Psoas muscle (tissue), 8 donors: ENCODE data around the gene UBE2Z. TPM values are rescaled to one million over a fixed set of nuclear protein-coding genes. Genes with fewer than 3 reads are reported as not detected.
A peak's percentile ranks its signal among the peaks of the same experiment; 100 is the strongest.

Experiments used
- ATAC-seq, 4 donors: fragments of 200-7000 bp; cut with Tn5 transposase; one replicate each; pipeline ENCODE4 v1.9.1; 2020; ENCODE audit warnings: moderate library complexity in 3 of 4, mild to moderate bottlenecking in 2 of 4
- DNase-seq, 2 donors: peaks; one replicate each; pipeline ENCODE4 v3.0.0-alpha.2; 2020
- H3K27ac ChIP-seq: fragments of 200-600 bp; one replicate; pipeline ENCODE4 v1.8.0; 2022
- H3K27me3 ChIP-seq, 3 donors: fragments of 200-600 bp in 1 of 3; one replicate each; pipeline versions ENCODE4 v1.6.1 to v1.8.0; 2013 to 2022; ENCODE audit warnings: low read length in 2 of 3, mild to moderate bottlenecking in 2 of 3, moderate library complexity in 1 of 3; ENCODE audit not compliant: insufficient read depth in 3 of 3
- H3K36me3 ChIP-seq, 2 donors: fragments of 200-600 bp in 1 of 2; one replicate each; pipeline versions ENCODE4 v1.6.1 to v1.8.0; 2013 to 2022; ENCODE audit warnings: low read depth in 1 of 2, mild to moderate bottlenecking in 1 of 2, moderate library complexity in 1 of 2; ENCODE audit not compliant: insufficient read depth in 1 of 2
- H3K4me1 ChIP-seq: fragments of 200-600 bp; one replicate; pipeline ENCODE4 v1.8.0; 2022
- H3K4me3 ChIP-seq: fragments of 200-600 bp; one replicate; pipeline ENCODE4 v1.8.0; 2022; ENCODE audit warnings: mild to moderate bottlenecking
- H3K9me3 ChIP-seq: fragments of 200-600 bp; one replicate; pipeline ENCODE4 v1.8.0; 2022
- WGBS, 3 donors: extraction: QIAGEN DNeasy Blood & Tissue Kit; methylation state at CpG; one replicate each; pipeline versions ENCODE4 v1.1.6 to v1.1.7; 2013; 5-methylcytosine and 5-hydroxymethylcytosine counted together
- intact Hi-C, 2 donors: fragments of 100-400 bp; cut with DNase I; formaldehyde crosslinking; loops; one replicate each; pipeline versions ENCODE4 v1.11.0 to v1.14.2; 2022
- polyA plus RNA-seq, 3 donors: library from polyadenylated mRNA; stranded (reverse); fragments of 200-250 nt; gene quantifications; one replicate each; pipeline ENCODE4 v1.2.3, GENCODE V29; 2013
- total RNA-seq, 4 donors: library from RNA; stranded (reverse); fragmentation: NEBNext Ultra II Directional in 2 of 4; extraction: Animal tissue kit (Norgen Biotek cat#: 25700) in 2 of 4; gene quantifications; one replicate each; pipeline versions ENCODE4 v1.2.1 to v1.2.4, GENCODE V29; 2021 to 2023
- TF ChIP-seq, protein P1 (sequence below): fragments of 200-600 bp; IDR thresholded peaks from one replicate; pipeline ENCODE4 v1.8.0; 2022; ENCODE audit warnings: antibody characterized with exemption
- donor health status: healthy with polysubstance abuse.
- donor health status: DM: no; HTN: no; CAD: no; lungs with moderate emphysema.
- donor health status: Bipolar disorder and iron deficiency.
- donor health status: healthy.
- donor health status: DM: yes; HTN: yes; CAD: no.
- donor health status: DM: no; HTN: no; CAD: no.
- donor health status: DM: no; HTN: no; CAD: no.
- donor health status: DM: yes; HTN: yes; CAD: no.

UBE2Z gene
- total and polyA plus RNA-seq, 7 donors = 22.0 to 47.2 (median 35.8) TPM

DNA sequence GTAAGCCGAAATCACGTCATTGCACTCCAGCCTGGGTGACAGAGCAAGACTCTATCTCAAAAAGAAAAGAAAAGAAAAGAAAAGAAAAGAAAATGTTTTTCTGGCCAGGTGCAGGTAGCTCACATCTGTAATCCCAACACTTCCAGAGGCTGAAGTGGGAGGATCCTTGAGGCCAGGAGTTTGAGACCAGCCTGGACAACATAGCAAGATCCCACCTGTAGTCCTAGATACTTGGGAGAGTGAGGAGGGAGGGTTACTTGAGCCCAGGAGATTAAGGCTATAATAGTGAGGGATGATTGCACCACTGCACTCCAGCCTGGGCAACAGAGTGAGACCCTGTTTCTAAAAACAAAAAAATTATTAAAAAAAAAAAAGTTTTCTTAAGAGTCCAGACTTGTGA, 18.1 kb upstream of the UBE2Z start:
- 88 to 97% (median 91%) methylated on average over 2 of the region's 2 CpGs for WGBS, 3 donors
- Histone ChIP-seq H3K27me3 (no peaks in the 10 kb centered on the region), H3K9me3 (no peaks in the 10 kb centered on the region), H3K27ac (no peak overlapping the region), H3K4me1 (peaks cover 8% of the 10 kb centered on the region), H3K36me3 (peaks cover 2 to 11% of the 10 kb centered on the region in 2 donors), H3K4me3 (no peak overlapping the region)
- ATAC-seq (no peak), DNase-seq (no peak)
- TF ChIP-seq, protein P1, sequence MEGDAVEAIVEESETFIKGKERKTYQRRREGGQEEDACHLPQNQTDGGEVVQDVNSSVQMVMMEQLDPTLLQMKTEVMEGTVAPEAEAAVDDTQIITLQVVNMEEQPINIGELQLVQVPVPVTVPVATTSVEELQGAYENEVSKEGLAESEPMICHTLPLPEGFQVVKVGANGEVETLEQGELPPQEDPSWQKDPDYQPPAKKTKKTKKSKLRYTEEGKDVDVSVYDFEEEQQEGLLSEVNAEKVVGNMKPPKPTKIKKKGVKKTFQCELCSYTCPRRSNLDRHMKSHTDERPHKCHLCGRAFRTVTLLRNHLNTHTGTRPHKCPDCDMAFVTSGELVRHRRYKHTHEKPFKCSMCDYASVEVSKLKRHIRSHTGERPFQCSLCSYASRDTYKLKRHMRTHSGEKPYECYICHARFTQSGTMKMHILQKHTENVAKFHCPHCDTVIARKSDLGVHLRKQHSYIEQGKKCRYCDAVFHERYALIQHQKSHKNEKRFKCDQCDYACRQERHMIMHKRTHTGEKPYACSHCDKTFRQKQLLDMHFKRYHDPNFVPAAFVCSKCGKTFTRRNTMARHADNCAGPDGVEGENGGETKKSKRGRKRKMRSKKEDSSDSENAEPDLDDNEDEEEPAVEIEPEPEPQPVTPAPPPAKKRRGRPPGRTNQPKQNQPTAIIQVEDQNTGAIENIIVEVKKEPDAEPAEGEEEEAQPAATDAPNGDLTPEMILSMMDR = no peak
- intact Hi-C loops = no loop called here

DNA sequence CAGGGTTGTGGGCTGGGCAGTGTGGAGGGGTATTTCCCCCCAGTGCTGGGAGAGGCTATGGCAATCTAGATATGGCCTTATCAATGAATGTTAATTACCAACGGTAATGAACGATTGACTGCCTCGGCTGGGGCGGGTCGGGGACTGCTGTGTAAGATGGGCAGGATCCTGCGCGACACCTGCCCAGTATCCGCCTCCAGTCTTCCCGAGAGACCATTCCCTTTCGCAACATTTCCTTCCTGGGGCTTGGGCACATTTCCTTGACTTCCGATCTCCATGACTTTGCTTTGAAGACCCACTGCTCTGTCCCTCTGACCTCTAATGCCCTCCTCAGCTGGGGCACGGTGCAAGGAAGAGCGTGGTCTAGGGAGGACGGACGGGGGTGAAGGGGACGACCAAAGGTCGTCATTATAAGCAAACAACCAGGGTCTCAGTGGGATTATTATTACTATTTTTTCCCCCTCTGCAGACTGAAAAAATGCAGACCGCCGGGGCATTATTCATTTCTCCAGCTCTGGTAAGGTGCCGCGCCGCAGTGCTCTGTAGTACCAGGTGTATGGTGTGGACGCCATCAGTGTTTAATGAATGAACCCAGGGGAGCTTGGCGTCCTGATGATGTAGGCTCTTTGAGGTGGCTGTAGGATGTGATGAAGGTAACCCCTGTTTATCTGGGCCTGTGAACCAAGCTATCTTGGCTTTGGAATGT, 15.1 kb upstream of the UBE2Z start:
- ATAC-seq = peak in 1 of 4 donors; percentile 1
- Histone ChIP-seq H3K27me3 (no peaks in the 10 kb centered on the region), H3K27ac (peak overlapping the region; percentile 90), H3K4me1 (peaks cover 8% of the 10 kb centered on the region), H3K9me3 (no peaks in the 10 kb centered on the region), H3K4me3 (peak overlapping the region; percentile 82), H3K36me3 (peaks cover 6 to 39% of the 10 kb centered on the region in 2 donors)
- DNase-seq = no peak
- intact Hi-C loops = no loop called here
- WGBS, 3 donors = 0 to 1% (median 1%) methylated on average over 24 of the region's 24 CpGs
- TF ChIP-seq, protein P1 = no peak

DNA sequence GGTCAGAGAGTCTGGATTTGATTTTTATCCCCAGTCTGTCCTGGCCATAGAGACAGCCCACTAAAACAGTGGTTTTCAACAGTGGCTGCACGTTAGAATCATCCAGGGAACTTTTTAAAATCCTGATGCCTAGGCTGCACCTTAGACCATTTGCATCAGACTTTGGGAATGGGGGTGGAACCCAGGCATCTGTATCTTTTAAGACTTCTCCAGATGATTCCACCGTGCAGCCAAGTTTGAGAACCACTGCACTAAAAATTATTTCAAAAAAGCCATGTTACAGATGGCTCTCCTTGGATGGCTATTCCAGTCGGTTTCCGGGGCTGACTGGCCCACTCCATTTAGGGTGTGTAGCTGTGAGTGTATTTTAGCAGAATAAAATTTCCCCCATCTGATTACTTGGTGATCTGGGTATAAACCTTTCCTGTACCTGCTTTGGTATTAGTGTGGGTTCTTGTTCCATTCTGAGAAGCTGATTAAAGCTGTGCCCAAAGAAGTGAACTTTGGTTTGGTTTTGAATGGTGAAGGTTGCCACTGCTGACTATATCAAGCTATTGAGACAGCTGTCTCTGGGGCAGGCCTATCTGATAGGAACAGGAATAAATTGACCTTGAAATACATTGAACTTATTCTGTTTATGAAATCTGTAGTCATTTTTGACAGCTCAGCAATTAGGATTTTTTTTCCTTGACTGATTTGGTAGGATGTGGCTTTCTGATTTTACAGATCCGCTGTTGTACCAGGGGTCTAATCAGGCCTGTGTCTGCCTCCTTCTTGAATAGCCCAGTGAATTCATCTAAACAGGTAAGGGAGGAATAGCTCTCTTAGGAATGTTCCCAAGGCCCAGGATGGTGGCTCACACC, 14.3 kb upstream of the UBE2Z start:
- peaks cover 8% of the 10 kb centered on the region for H3K4me1 ChIP-seq
- WGBS, 3 donors = 59 to 62% (median 59%) methylated on average over 5 of the region's 5 CpGs
- intact Hi-C loops = no loop called here
- DNase-seq = no peak
- ATAC-seq = no peak
- H3K36me3 ChIP-seq = peaks cover 6 to 44% of the 10 kb centered on the region in 2 donors
- TF ChIP-seq, protein P1 = no peak
- H3K27me3 ChIP-seq = no peaks in the 10 kb centered on the region
- H3K9me3 ChIP-seq = no peaks in the 10 kb centered on the region
- peak overlapping the region; percentile 82 for H3K4me3 ChIP-seq
- H3K27ac ChIP-seq = peak overlapping the region; percentile 90

DNA sequence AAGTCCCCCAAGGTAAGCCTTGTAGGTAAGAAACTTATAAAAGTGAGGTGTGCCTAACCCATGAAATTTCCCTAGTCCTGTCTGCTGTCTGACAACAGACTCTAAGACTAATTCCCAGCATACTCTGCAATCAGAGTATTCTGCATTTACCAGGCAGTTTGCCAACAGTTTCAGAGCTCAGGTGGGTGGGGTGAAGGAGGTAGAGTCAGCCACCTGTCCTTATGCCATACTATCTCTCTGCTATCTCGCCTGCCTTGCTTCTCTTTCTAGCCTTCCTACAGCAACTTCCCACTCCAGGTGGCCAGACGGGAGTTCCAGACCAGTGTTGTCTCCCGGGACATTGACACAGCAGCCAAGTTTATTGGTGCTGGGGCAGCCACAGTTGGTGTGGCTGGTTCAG, 13.3 kb upstream of the UBE2Z start:
- intact Hi-C loops = no loop called here
- ATAC-seq (no peak), DNase-seq (no peak)
- H3K36me3 ChIP-seq = peaks cover 6 to 44% of the 10 kb centered on the region in 2 donors
- peaks cover 8% of the 10 kb centered on the region for H3K4me1 ChIP-seq
- TF ChIP-seq, protein P1 = no peak
- 80 to 86% (median 82%) methylated on average over 3 of the region's 3 CpGs for WGBS, 3 donors
- H3K9me3 ChIP-seq = no peaks in the 10 kb centered on the region
- no peak overlapping the region for H3K4me3 ChIP-seq
- H3K27ac ChIP-seq = no peak overlapping the region
- H3K27me3 ChIP-seq = no peaks in the 10 kb centered on the region
